ENCODE results near the gene GABRB1.

GABRB1 gene

DNA sequence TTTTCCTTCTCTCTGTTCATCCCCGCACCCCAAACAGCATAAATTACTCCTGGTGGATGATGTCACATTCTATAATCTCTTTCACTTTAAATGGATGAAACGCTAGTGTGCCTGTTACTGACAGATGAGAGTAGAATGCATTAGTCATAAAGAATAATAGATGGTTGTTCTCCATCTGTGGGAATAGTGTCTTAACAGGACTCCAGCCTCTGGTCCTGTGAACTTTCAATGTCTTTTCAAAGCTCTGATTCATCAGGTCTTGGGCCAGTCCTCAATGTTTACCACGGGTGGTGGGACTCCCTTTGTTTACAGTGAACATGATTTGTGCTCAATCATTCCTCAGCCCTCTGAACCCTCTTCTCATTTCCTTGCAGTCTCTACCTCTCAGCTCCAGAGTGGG is 182.6 kb downstream of the GABRB1 start:
- Histone ChIP-seq H3K36me3 (replicated peaks; ENCODE audit: low read depth, low read length) (no peaks in the 10 kb centered on the region), H2AFZ (ENCODE audit: low read depth, low read length) (peak overlapping the region; percentile 39), H4K20me1 (ENCODE audit: insufficient read depth, low read length) (no peaks in the 10 kb centered on the region), H3K4me2 (ENCODE audit: low read length) (peak overlapping the region; percentile 48), H3K79me2 (ENCODE audit: low read length) (no peaks in the 10 kb centered on the region), H3K27ac (ENCODE audit: low read length) (no peak overlapping the region), H3K4me3 (ENCODE audit: low read length) (no peak overlapping the region), H3K9ac (ENCODE audit: low read length) (no peak overlapping the region), H3K27me3 (ENCODE audit: low read depth, low read length) (no peaks in the 10 kb centered on the region), H3K4me1 (ENCODE audit: low read length) (peaks cover 8% of the 10 kb centered on the region), H3K9me3 (ENCODE audit: insufficient read depth, low read length) (no peaks in the 10 kb centered on the region)
- TF ChIP-seq EZH2phosphoT487 (IDR thresholded peaks at IDR 0.05; ENCODE audit: low read depth), result no peak
- TF ChIP-seq, protein P1, sequence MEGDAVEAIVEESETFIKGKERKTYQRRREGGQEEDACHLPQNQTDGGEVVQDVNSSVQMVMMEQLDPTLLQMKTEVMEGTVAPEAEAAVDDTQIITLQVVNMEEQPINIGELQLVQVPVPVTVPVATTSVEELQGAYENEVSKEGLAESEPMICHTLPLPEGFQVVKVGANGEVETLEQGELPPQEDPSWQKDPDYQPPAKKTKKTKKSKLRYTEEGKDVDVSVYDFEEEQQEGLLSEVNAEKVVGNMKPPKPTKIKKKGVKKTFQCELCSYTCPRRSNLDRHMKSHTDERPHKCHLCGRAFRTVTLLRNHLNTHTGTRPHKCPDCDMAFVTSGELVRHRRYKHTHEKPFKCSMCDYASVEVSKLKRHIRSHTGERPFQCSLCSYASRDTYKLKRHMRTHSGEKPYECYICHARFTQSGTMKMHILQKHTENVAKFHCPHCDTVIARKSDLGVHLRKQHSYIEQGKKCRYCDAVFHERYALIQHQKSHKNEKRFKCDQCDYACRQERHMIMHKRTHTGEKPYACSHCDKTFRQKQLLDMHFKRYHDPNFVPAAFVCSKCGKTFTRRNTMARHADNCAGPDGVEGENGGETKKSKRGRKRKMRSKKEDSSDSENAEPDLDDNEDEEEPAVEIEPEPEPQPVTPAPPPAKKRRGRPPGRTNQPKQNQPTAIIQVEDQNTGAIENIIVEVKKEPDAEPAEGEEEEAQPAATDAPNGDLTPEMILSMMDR (IDR thresholded peaks at IDR 0.05; ENCODE audit: low read depth, low read length), result no peak

DNA sequence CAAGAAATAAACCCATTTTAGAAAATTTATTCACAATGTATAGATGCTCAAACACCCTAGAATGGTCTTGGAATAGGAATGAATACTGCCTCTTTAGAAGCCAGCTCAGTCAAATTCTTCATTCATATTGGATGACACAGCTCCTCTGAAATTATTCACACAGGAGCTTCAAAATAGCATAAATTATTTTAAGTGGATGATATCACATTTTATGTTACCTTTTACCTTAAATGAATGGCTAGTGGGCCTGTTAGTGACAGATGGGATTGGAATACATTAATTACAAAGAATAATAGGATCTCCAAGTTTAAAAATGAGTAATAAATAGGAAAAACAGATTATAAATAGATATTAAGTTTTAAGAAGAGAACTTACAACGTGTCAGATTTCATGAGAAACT is 184.4 kb downstream of the GABRB1 start:
- Histone ChIP-seq H3K9me3 (ENCODE audit: insufficient read depth, low read length) (no peaks in the 10 kb centered on the region), H3K27me3 (ENCODE audit: low read depth, low read length) (no peaks in the 10 kb centered on the region)
- TF ChIP-seq, protein P1 (IDR thresholded peaks at IDR 0.05; ENCODE audit: low read depth, low read length), result no peak
- no peak for TF ChIP-seq EZH2phosphoT487 (IDR thresholded peaks at IDR 0.05; ENCODE audit: low read depth)

DNA sequence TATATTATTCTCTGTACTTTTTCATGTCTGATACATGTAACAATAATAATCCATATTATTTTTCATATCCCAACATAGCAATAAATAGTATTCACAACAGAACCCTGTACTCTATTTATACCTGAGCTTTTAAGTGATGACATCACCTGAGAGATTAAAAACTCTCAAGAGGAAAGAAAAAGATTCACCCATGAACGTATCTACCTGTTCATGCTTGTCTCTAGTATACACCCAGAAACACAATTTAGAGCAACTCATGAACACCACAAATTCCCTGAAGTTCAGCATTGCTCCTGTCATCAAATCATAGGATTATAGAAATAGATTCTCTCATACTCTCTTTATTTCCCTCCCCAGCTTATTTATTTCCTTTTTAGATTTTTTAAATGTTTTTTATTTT is 185.9 kb downstream of the GABRB1 start:
- Histone ChIP-seq H3K4me2 (ENCODE audit: low read length) (no peak overlapping the region), H2AFZ (ENCODE audit: low read depth, low read length) (no peak overlapping the region), H3K4me1 (ENCODE audit: low read length) (peaks cover 8% of the 10 kb centered on the region), H4K20me1 (ENCODE audit: insufficient read depth, low read length) (no peaks in the 10 kb centered on the region), H3K9ac (ENCODE audit: low read length) (no peak overlapping the region), H3K27ac (ENCODE audit: low read length) (no peak overlapping the region), H3K36me3 (replicated peaks; ENCODE audit: low read depth, low read length) (no peaks in the 10 kb centered on the region), H3K4me3 (ENCODE audit: low read length) (no peak overlapping the region), H3K79me2 (ENCODE audit: low read length) (no peaks in the 10 kb centered on the region), H3K9me3 (ENCODE audit: insufficient read depth, low read length) (no peaks in the 10 kb centered on the region), H3K27me3 (ENCODE audit: low read depth, low read length) (no peaks in the 10 kb centered on the region)
- TF ChIP-seq, protein P1 (IDR thresholded peaks at IDR 0.05; ENCODE audit: low read depth, low read length), result no peak
- no peak for TF ChIP-seq EZH2phosphoT487 (IDR thresholded peaks at IDR 0.05; ENCODE audit: low read depth)

More for the DNA sequence above, 184.4 kb downstream of the GABRB1 start:
- Histone ChIP-seq H3K4me2 (ENCODE audit: low read length) (no peak overlapping the region), H4K20me1 (ENCODE audit: insufficient read depth, low read length) (no peaks in the 10 kb centered on the region), H3K36me3 (replicated peaks; ENCODE audit: low read depth, low read length) (no peaks in the 10 kb centered on the region), H3K27ac (ENCODE audit: low read length) (no peak overlapping the region), H3K9ac (ENCODE audit: low read length) (no peak overlapping the region), H2AFZ (ENCODE audit: low read depth, low read length) (no peak overlapping the region), H3K4me3 (ENCODE audit: low read length) (no peak overlapping the region), H3K4me1 (ENCODE audit: low read length) (peaks cover 8% of the 10 kb centered on the region), H3K79me2 (ENCODE audit: low read length) (no peaks in the 10 kb centered on the region)

DNA sequence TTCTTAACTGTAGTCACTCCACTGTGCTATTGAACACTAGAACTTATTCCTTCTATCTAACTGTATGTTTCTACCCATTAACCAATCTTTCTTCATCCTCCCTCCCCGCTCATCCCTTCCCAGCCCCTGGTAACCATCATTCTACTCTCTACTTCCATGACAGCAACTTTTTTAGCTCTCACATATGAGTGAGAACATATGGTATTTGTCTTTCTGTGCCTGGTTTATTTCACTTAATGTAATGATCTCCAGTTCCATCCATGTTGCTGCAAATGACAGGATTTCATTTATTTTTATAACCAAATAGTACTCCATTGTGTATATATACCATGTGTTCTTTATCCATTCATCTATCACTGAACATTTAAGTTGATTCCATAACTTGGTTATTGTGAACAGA is 186.5 kb downstream of the GABRB1 start:
- TF ChIP-seq, protein P1 (IDR thresholded peaks at IDR 0.05; ENCODE audit: low read depth, low read length), result no peak
- TF ChIP-seq EZH2phosphoT487 (IDR thresholded peaks at IDR 0.05; ENCODE audit: low read depth), result no peak
- H3K27ac ChIP-seq (ENCODE audit: low read length), result no peak overlapping the region

More for the DNA sequence above, 186.5 kb downstream of the GABRB1 start:
- no peaks in the 10 kb centered on the region for H3K36me3 ChIP-seq (replicated peaks; ENCODE audit: low read depth, low read length)
- no peaks in the 10 kb centered on the region for H4K20me1 ChIP-seq (ENCODE audit: insufficient read depth, low read length)
- H3K4me2 ChIP-seq (ENCODE audit: low read length), result no peak overlapping the region
- no peaks in the 10 kb centered on the region for H3K27me3 ChIP-seq (ENCODE audit: low read depth, low read length)
- no peaks in the 10 kb centered on the region for H3K79me2 ChIP-seq (ENCODE audit: low read length)
- no peak overlapping the region for H2AFZ ChIP-seq (ENCODE audit: low read depth, low read length)
- H3K9me3 ChIP-seq (ENCODE audit: insufficient read depth, low read length), result no peaks in the 10 kb centered on the region
- H3K4me1 ChIP-seq (ENCODE audit: low read length), result peaks cover 8% of the 10 kb centered on the region
- no peak overlapping the region for H3K9ac ChIP-seq (ENCODE audit: low read length)
- H3K4me3 ChIP-seq (ENCODE audit: low read length), result no peak overlapping the region
